ENCODE results near the gene ADSL. TPM values are rescaled to one million over a fixed set of nuclear protein-coding genes. Genes with fewer than 3 reads are reported as not detected.

Gene ADSL
- total RNA-seq, 1 donor from 2014 or later = 83.4 TPM

DNA sequence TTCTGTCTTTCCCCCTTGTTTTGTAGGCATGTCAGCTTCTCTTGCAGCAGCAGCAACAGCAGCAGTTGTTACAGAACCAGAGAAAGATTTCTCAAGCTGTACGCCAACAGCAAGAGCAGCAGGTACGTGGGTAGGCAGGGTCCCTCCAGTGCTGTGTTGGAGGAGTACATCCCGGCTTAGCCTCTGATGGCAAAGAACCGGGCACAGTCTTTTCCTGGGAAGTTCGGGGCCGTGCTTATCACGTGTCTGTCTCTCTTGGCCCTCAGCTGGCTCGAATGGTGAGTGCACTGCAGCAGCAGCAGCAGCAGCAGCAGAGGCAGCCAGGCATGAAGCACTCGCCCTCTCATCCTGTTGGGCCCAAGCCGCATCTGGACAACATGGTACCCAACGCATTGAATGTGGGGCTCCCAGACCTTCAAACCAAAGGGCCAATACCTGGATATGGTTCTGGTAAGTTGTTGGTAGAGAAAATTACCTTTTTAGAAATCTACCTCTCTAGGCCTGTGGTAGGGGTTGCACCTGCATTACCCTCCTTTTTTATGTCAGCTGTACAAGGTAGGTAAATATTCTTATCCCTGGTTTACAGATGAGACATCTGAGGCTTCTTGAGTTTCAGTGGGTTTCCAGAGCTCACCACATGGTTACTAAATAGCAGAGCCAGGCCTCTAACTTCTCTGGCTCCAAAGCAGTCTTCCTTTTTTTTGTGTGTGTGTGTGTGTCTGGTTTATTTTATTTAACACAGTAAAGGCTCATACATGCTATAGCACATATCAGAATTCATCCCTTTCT lies 45.2 kb upstream of the ADSL start:
- H3K36me3 ChIP-seq (ENCODE audit: insufficient read depth, low read length) = peaks cover 16% of the 10 kb centered on the region
- H3K4me3 ChIP-seq (ENCODE audit: insufficient read depth, low read depth, low read length) = no peak overlapping the region
- no peaks in the 10 kb centered on the region for H3K79me2 ChIP-seq (ENCODE audit: insufficient read depth, low read length)
- FAIRE-seq (peak; percentile 49), DNase-seq (ENCODE audit: low read depth) (no peak)
- Mint-ChIP-seq H3K36me3 (ENCODE audit: low read depth, unreplicated experiment) (peaks cover 26% of the 10 kb centered on the region), H3K9me3 (ENCODE audit: unreplicated experiment) (no peaks in the 10 kb centered on the region), H3K4me1 (ENCODE audit: low read depth, unreplicated experiment) (peaks cover 3% of the 10 kb centered on the region), H3K27ac (ENCODE audit: unreplicated experiment) (no peak overlapping the region), H3K27me3 (ENCODE audit: low read depth, unreplicated experiment) (no peaks in the 10 kb centered on the region), H3K4me3 (ENCODE audit: unreplicated experiment) (no peak overlapping the region)
- H3K9me3 ChIP-seq (ENCODE audit: insufficient read depth, low read depth, low read length) = no peaks in the 10 kb centered on the region
- H3K4me1 ChIP-seq (ENCODE audit: insufficient read depth, low read length) = no peaks in the 10 kb centered on the region
- H2AFZ ChIP-seq (ENCODE audit: low read depth, low read length) = no peak overlapping the region
- no peak overlapping the region for H3K9ac ChIP-seq (ENCODE audit: low read length)
- H3K27ac ChIP-seq (ENCODE audit: low read depth, low read length) = no peak overlapping the region
- H4K20me1 ChIP-seq (ENCODE audit: insufficient read depth, low read length) = no peaks in the 10 kb centered on the region
- TF ChIP-seq, protein P1, sequence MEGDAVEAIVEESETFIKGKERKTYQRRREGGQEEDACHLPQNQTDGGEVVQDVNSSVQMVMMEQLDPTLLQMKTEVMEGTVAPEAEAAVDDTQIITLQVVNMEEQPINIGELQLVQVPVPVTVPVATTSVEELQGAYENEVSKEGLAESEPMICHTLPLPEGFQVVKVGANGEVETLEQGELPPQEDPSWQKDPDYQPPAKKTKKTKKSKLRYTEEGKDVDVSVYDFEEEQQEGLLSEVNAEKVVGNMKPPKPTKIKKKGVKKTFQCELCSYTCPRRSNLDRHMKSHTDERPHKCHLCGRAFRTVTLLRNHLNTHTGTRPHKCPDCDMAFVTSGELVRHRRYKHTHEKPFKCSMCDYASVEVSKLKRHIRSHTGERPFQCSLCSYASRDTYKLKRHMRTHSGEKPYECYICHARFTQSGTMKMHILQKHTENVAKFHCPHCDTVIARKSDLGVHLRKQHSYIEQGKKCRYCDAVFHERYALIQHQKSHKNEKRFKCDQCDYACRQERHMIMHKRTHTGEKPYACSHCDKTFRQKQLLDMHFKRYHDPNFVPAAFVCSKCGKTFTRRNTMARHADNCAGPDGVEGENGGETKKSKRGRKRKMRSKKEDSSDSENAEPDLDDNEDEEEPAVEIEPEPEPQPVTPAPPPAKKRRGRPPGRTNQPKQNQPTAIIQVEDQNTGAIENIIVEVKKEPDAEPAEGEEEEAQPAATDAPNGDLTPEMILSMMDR (IDR thresholded peaks at IDR 0.05; ENCODE audit: insufficient read depth, low read depth, low read length) = no peak
- no peak for TF ChIP-seq EZH2 (IDR thresholded peaks at IDR 0.05; ENCODE audit: insufficient read depth, low read length)
- no peaks in the 10 kb centered on the region for H3K27me3 ChIP-seq (ENCODE audit: insufficient read depth, low read length)
- H3K4me2 ChIP-seq (ENCODE audit: low read length) = no peak overlapping the region

DNA sequence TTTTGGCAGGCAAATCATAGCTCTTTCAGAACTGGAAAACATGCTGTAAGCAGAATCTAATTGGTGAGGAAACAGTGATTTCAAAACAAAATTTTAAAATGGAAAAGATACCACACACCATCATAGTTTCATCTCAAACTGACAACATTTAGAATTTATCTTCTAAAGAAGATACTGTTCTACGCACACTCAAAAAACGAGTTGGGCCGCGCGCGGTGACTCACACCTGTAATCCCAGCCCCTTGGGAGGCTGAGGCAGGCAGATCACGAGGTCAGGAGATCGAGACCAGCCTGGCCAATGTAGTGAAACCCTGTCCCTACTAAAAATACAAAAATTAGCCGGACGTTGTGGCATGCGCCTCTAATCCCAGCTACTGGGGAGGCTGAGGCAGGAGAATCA lies 44.2 kb upstream of the ADSL start:
- TF ChIP-seq, protein P1 (IDR thresholded peaks at IDR 0.05; ENCODE audit: insufficient read depth, low read depth, low read length) = no peak
- TF ChIP-seq EZH2 (IDR thresholded peaks at IDR 0.05; ENCODE audit: insufficient read depth, low read length) = no peak
- DNase-seq (ENCODE audit: low read depth) (no peak), FAIRE-seq (no peak)
- Histone ChIP-seq H3K9me3 (ENCODE audit: insufficient read depth, low read depth, low read length) (no peaks in the 10 kb centered on the region), H3K27me3 (ENCODE audit: insufficient read depth, low read length) (no peaks in the 10 kb centered on the region), H3K79me2 (ENCODE audit: insufficient read depth, low read length) (no peaks in the 10 kb centered on the region), H3K4me2 (ENCODE audit: low read length) (no peak overlapping the region), H3K4me3 (ENCODE audit: insufficient read depth, low read depth, low read length) (no peak overlapping the region), H4K20me1 (ENCODE audit: insufficient read depth, low read length) (no peaks in the 10 kb centered on the region), H2AFZ (ENCODE audit: low read depth, low read length) (no peak overlapping the region), H3K9ac (ENCODE audit: low read length) (no peak overlapping the region), H3K27ac (ENCODE audit: low read depth, low read length) (no peak overlapping the region), H3K4me1 (ENCODE audit: insufficient read depth, low read length) (no peaks in the 10 kb centered on the region), H3K36me3 (ENCODE audit: insufficient read depth, low read length) (peaks cover 16% of the 10 kb centered on the region)
- Mint-ChIP-seq H3K27me3 (ENCODE audit: low read depth, unreplicated experiment) (no peaks in the 10 kb centered on the region), H3K4me3 (ENCODE audit: unreplicated experiment) (no peak overlapping the region), H3K4me1 (ENCODE audit: low read depth, unreplicated experiment) (peaks cover 3% of the 10 kb centered on the region), H3K9me3 (ENCODE audit: unreplicated experiment) (no peaks in the 10 kb centered on the region), H3K36me3 (ENCODE audit: low read depth, unreplicated experiment) (peaks cover 21% of the 10 kb centered on the region), H3K27ac (ENCODE audit: unreplicated experiment) (no peak overlapping the region)

DNA sequence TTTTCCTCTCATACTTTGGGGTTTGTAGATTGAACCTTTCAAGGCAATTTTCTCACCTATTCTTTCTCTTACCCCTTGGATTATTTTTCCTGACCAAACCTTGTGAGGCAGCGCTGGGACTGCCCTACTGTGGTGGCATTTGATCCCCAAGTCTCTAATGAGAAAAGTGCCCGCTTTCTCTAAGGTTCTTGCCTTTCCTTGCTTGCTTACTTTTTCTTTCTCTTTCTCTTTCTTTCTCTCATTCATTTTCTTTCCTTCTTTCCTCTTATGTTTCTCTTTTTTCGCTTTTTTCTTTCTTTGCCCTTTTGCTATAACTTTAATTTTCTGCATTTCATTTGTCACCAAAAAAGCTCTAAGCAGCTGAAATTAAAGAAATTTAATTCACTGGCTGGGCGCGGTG lies 40.7 kb upstream of the ADSL start:
- H3K27me3 ChIP-seq (ENCODE audit: insufficient read depth, low read length) = no peaks in the 10 kb centered on the region
- no peaks in the 10 kb centered on the region for H3K79me2 ChIP-seq (ENCODE audit: insufficient read depth, low read length)
- no peak for TF ChIP-seq EZH2 (IDR thresholded peaks at IDR 0.05; ENCODE audit: insufficient read depth, low read length)
- TF ChIP-seq, protein P1 (IDR thresholded peaks at IDR 0.05; ENCODE audit: insufficient read depth, low read depth, low read length) = no peak
- no peaks in the 10 kb centered on the region for H3K9me3 Mint-ChIP-seq (ENCODE audit: unreplicated experiment)
- peaks cover 16% of the 10 kb centered on the region for H4K20me1 ChIP-seq (ENCODE audit: insufficient read depth, low read length)
- peaks cover 19% of the 10 kb centered on the region for H3K36me3 ChIP-seq (ENCODE audit: insufficient read depth, low read length)
- no peak overlapping the region for H3K4me3 Mint-ChIP-seq (ENCODE audit: unreplicated experiment)
- peaks cover 9% of the 10 kb centered on the region for H3K4me1 Mint-ChIP-seq (ENCODE audit: low read depth, unreplicated experiment)
- peak overlapping the region; percentile 62 for H3K27ac Mint-ChIP-seq (ENCODE audit: unreplicated experiment)
- H3K27ac ChIP-seq (ENCODE audit: low read depth, low read length) = no peak overlapping the region
- no peaks in the 10 kb centered on the region for H3K27me3 Mint-ChIP-seq (ENCODE audit: low read depth, unreplicated experiment)
- H3K4me2 ChIP-seq (ENCODE audit: low read length) = no peak overlapping the region
- FAIRE-seq (no peak), DNase-seq (ENCODE audit: low read depth) (no peak)
- H2AFZ ChIP-seq (ENCODE audit: low read depth, low read length) = no peak overlapping the region
- H3K4me3 ChIP-seq (ENCODE audit: insufficient read depth, low read depth, low read length) = no peak overlapping the region
- H3K36me3 Mint-ChIP-seq (ENCODE audit: low read depth, unreplicated experiment) = peaks cover 28% of the 10 kb centered on the region
- peaks cover 17% of the 10 kb centered on the region for H3K4me1 ChIP-seq (ENCODE audit: insufficient read depth, low read length)
- H3K9ac ChIP-seq (ENCODE audit: low read length) = no peak overlapping the region
- no peaks in the 10 kb centered on the region for H3K9me3 ChIP-seq (ENCODE audit: insufficient read depth, low read depth, low read length)

Data from astrocyte (in vitro differentiated cells and primary cell).